Heart right ventricle (tissue), 16 donors: ENCODE results near the gene CDH3. TPM values are rescaled to one million over a fixed set of nuclear protein-coding genes. Genes with fewer than 3 reads are reported as not detected.

Experiments
- ATAC-seq, 8 donors: fragments of 200-7000 bp; cut with Tn5 transposase; one replicate each; pipeline ENCODE4 v1.9.1; 2020; ENCODE audit warnings: mild to moderate bottlenecking in 8 of 8, moderate library complexity in 8 of 8, moderate number of reproducible peaks in 1 of 8
- DNase-seq, 2 donors: peaks; one replicate each; pipeline ENCODE4 v3.0.0-alpha.2; 2020
- H3K27ac ChIP-seq, 10 donors: fragments of 200-600 bp; sonication (generic) in 2 of 10; one replicate each; pipeline versions ENCODE4 v1.5.0 to v1.8.0; 2020 to 2022; ENCODE audit warnings: mild to moderate bottlenecking in 3 of 10
- H3K27me3 ChIP-seq, 7 donors: fragments of 200-600 bp; one replicate each; pipeline ENCODE4 v1.8.0; 2021 to 2022; ENCODE audit warnings: mild to moderate bottlenecking in 2 of 7
- H3K36me3 ChIP-seq, 9 donors: fragments of 200-600 bp; sonication (generic) in 1 of 9; one replicate each; pipeline versions ENCODE4 v1.5.0 to v1.8.0; 2020 to 2022; ENCODE audit warnings: mild to moderate bottlenecking in 2 of 9
- H3K4me1 ChIP-seq, 9 donors: fragments of 200-600 bp; sonication (generic) in 1 of 9; one replicate each; pipeline versions ENCODE4 v1.5.0 to v1.8.0; 2020 to 2022; ENCODE audit warnings: mild to moderate bottlenecking in 4 of 9
- H3K4me3 ChIP-seq, 10 donors: fragments of 200-600 bp; sonication (generic) in 2 of 10; one replicate each; pipeline versions ENCODE4 v1.5.0 to v1.8.0; 2020 to 2022; ENCODE audit warnings: mild to moderate bottlenecking in 7 of 10, moderate library complexity in 2 of 10
- H3K9me3 ChIP-seq, 11 donors: fragments of 200-600 bp in 10 of 11; sonication (generic) in 2 of 11; one replicate each; pipeline versions ENCODE4 v1.5.0 to v1.8.0; 2013 to 2022; ENCODE audit warnings: mild to moderate bottlenecking in 2 of 11, control low read depth in 1 of 11, moderate library complexity in 1 of 11
- WGBS, 2 donors: extraction: QIAGEN DNeasy Blood & Tissue Kit; methylation state at CpG; one replicate each; pipeline ENCODE4 v1.1.7; 2013; ENCODE audit warnings: inconsistent platforms in 1 of 2; 5-methylcytosine and 5-hydroxymethylcytosine counted together
- intact Hi-C, 10 donors: fragments of 100-400 bp; cut with DNase I; formaldehyde crosslinking; loops; one replicate each; pipeline versions ENCODE4 v1.11.1 to v1.14.2; 2022
- polyA plus RNA-seq, 2 donors: library from polyadenylated mRNA; stranded (reverse); fragments of 200-250 nt; gene quantifications; one replicate each; pipeline ENCODE4 v1.2.3, GENCODE V29; 2013
- total RNA-seq, 10 donors: library from RNA; stranded (reverse); fragmentation: NEBNext Ultra II Directional in 3 of 10; extraction: Animal tissue kit (Norgen Biotek cat#: 25700) in 3 of 10; gene quantifications; one replicate each; pipeline versions ENCODE4 v1.2.1 to v1.2.4, GENCODE V29; 2021 to 2023
- TF ChIP-seq, protein P1 (sequence below), 9 donors: fragments of 200-600 bp; sonication (generic) in 2 of 9; IDR thresholded peaks; one replicate each; pipeline versions ENCODE4 v1.5.0 to v1.8.0; 2021 to 2022; ENCODE audit warnings: antibody characterized with exemption in 9 of 9, mild to moderate bottlenecking in 5 of 9, moderate library complexity in 1 of 9
- donor health status: Arrhythmogenic right ventricular cardiomyopathy.
- donor health status: ischemic (EF 13 %, LVEDD 7.1; RV severe dilation, severe dysfunction).
- donor health status: healthy with polysubstance abuse.
- donor health status: DM: no; HTN: yes; CAD: no.
- donor health status: DM: no; HTN: no; CAD: no.
- donor health status: ischemic (EF 25% LVEDD 6.9; RV normal size, moderate dysfunction).
- donor health status: ischemic (EF 25% LVEDD 5.7; RV mildly dilated, moderate dysfunction).
- donor health status: healthy.
- donor health status: DM: yes; HTN: yes; CAD: no.
- donor health status: Ischemic cardiomyopathy.
- donor health status: ischemic (EF 35%, LVEDD 5.7; RV mildly dilated, moderate dysfunction).
- donor health status: nonischemic (EF 11% LVEDD 7.7; RV severe dilation, severe dysfunction).
- donor health status: DM: yes; HTN: yes; CAD: no.
- donor health status: PGD.
- donor health status: ischemic (EF 29% LVEDD 5.4; RV normal size, mild dysfunction).
- donor health status: nonischemic (EF 23%, LVEDD 6.1; RV moderate dilation, normal function).

The CDH3 gene
- total and polyA plus RNA-seq, 12 donors, result 0.06 to 0.71 (median 0.29) TPM; not detected in 9

DNA sequence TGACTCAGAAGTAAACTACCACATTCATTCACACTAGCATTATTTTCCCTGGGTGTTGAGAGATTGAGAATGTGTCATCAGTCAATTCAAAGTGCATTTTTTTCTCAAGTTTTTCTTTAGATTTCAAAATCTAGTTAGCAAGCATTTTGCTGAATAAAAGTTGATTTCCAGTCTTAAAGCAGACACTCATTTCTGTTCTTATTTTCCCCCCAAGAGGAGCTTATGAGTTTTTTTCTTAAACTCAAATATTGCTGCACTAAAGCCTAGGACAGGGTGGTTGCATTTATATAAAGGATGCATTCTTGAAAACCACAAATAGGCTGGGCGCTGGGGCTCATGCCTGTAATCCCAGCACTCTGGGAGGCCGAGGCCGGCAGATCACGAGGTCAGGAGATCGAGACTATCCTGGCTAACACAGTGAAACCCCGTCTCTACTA lies 15.3 kb downstream of the CDH3 start:
- intact Hi-C loops, result no loop called here
- no peak overlapping the region for H3K4me3 ChIP-seq
- TF ChIP-seq, protein P1, sequence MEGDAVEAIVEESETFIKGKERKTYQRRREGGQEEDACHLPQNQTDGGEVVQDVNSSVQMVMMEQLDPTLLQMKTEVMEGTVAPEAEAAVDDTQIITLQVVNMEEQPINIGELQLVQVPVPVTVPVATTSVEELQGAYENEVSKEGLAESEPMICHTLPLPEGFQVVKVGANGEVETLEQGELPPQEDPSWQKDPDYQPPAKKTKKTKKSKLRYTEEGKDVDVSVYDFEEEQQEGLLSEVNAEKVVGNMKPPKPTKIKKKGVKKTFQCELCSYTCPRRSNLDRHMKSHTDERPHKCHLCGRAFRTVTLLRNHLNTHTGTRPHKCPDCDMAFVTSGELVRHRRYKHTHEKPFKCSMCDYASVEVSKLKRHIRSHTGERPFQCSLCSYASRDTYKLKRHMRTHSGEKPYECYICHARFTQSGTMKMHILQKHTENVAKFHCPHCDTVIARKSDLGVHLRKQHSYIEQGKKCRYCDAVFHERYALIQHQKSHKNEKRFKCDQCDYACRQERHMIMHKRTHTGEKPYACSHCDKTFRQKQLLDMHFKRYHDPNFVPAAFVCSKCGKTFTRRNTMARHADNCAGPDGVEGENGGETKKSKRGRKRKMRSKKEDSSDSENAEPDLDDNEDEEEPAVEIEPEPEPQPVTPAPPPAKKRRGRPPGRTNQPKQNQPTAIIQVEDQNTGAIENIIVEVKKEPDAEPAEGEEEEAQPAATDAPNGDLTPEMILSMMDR (IDR thresholded peaks at IDR 0.05), result no peak
- H3K9me3 ChIP-seq, result no peaks in the 10 kb centered on the region
- H3K27ac ChIP-seq, result no peak overlapping the region
- 63 to 71% methylated on average over 6 of the region's 6 CpGs for WGBS, 2 donors
- peaks cover 0 to 21% (median 0%) of the 10 kb centered on the region in 7 donors for H3K27me3 ChIP-seq
- ATAC-seq (no peak), DNase-seq (no peak)
- H3K36me3 ChIP-seq, result no peaks in the 10 kb centered on the region
- peaks cover 0 to 8% (median 0%) of the 10 kb centered on the region in 9 donors for H3K4me1 ChIP-seq

DNA sequence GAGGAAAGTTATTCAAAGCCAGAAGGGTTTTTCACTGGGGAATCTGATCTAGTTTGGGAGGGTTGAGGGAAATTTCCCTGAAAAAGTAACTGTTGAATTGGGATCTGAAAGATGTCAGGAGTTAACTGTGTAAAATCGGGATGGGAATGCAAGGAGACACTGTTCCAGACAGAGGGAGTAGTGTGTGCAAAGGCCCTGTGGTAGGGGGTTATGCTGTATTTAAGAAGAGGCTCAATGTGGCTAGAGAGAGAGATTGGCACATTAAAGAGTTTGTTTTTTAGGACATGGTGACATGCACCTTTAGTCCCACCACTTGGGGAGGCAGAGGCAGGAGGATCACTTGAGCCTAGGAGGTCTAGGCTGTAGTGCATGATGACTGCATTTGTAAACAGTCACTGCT lies 16.9 kb downstream of the CDH3 start:
- intact Hi-C loops, result no loop called here
- H3K36me3 ChIP-seq, result no peaks in the 10 kb centered on the region
- ATAC-seq, result no peak
- TF ChIP-seq, protein P1 (IDR thresholded peaks at IDR 0.05), result no peak
- H3K9me3 ChIP-seq, result no peaks in the 10 kb centered on the region
- WGBS, 2 donors, result 89 to 97% methylated on average over 1 of the region's 1 CpG
- no peak overlapping the region for H3K4me3 ChIP-seq
- H3K4me1 ChIP-seq, result peaks cover 0 to 8% (median 0%) of the 10 kb centered on the region in 9 donors
- peaks cover 0 to 18% (median 0%) of the 10 kb centered on the region in 7 donors for H3K27me3 ChIP-seq
- H3K27ac ChIP-seq, result no peak overlapping the region
- DNase-seq, result no peak

DNA sequence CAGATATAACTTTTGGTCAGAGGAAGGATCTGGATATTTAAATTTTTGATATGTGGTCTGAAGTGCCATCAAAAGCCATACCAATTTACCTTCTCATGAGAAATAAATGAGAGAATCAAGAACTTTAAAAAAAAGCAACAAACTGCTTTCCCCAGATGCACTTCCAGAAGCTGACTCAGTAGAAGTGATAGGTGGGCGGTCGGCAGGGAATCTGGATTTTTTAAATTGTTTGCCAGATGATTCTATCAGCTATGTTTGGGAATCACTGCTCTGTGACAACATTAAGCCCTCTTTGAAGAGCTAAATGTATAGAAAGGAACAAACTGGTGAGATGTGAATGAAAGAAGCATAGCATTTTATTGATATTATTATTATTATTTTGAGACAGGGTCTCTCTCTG lies 19.2 kb downstream of the CDH3 start:
- peaks cover 0 to 8% (median 0%) of the 10 kb centered on the region in 9 donors for H3K4me1 ChIP-seq
- H3K27ac ChIP-seq, result no peak overlapping the region
- 53 to 60% methylated on average over 2 of the region's 2 CpGs for WGBS, 2 donors
- H3K27me3 ChIP-seq, result peaks cover 0 to 11% (median 0%) of the 10 kb centered on the region in 7 donors
- ATAC-seq (no peak), DNase-seq (no peak)
- no peak overlapping the region for H3K4me3 ChIP-seq
- no peaks in the 10 kb centered on the region for H3K9me3 ChIP-seq
- TF ChIP-seq, protein P1 (IDR thresholded peaks at IDR 0.05), result no peak
- no peaks in the 10 kb centered on the region for H3K36me3 ChIP-seq
- intact Hi-C loops, result no loop called here

DNA sequence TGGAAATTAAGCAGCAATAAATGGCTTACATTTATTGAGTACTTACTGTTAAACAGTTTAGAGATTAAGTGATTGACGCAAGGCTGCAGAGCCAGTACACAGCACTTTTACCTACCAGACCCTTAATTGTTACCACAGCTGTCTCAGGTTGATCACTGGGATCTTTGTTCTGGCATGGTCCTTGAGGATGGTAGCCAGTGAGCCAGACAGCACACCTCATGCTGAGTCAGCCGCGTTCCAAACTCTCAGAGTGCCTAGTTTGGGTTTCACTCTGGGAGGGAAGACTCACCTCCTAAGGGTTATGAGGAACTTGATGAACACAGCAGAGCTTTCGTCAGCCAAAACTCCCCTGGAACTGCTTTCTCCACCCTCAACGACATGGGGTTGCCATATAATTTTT lies 20.4 kb downstream of the CDH3 start:
- H3K4me1 ChIP-seq, result peaks cover 0 to 8% (median 0%) of the 10 kb centered on the region in 9 donors
- DNase-seq (no peak), ATAC-seq (no peak)
- 93 to 94% methylated on average over 5 of the region's 5 CpGs for WGBS, 2 donors
- H3K36me3 ChIP-seq, result no peaks in the 10 kb centered on the region
- TF ChIP-seq, protein P1 (IDR thresholded peaks at IDR 0.05), result no peak
- H3K27ac ChIP-seq, result no peak overlapping the region
- peaks cover 0 to 11% (median 0%) of the 10 kb centered on the region in 7 donors for H3K27me3 ChIP-seq
- intact Hi-C loops, result no loop called here
- no peak overlapping the region for H3K4me3 ChIP-seq
- no peaks in the 10 kb centered on the region for H3K9me3 ChIP-seq
